GM18858 (cell line): ENCODE results near the gene ARG2.
A peak's percentile ranks its signal among the peaks of the same experiment; 100 is the strongest.

Experiments used
- ATAC-seq: cut with Tn5 transposase; IDR thresholded peaks from one replicate; pipeline ENCODE4 v1.9.1; 2021; ENCODE audit not compliant: unreplicated experiment

ARG2 gene

DNA sequence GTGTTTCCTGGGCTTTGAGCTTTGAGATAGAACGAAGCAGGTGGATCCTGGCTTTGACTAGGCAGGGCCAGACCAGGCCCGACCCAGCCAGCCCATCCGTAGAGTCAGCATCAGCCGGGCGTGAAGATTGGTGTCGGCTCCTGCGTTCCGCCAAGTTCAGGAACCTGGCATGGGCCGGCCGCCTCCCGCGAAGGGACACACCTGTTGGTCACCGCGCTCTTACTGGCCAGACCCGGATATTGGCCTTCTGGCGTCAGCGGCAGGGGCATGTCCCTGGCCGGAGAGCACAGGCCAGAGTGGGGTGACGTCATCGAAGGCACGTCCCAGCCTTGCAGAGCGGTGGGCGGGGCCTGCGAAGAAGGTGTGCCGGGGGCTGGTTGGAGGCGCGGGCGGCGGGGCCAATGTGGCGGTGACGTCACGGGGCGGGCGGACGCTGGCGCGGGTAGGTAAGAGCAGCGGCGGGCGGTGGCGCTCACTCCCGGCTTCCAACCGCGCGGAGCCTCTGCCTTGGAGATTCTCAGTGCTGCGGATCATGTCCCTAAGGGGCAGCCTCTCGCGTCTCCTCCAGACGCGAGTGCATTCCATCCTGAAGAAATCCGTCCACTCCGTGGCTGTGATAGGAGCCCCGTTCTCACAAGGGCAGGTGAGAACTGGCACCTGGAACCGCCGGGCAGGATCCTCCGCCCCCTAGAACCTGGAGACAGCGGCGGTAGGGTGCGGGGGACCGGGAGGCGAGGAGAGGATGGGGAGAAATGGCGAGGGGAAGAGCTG lies at the start of gene ARG2:
Gene ARG2, plus strand, starts transcription at position 475 of the 771 bp plus-strand sequence. Its CDS starts 58 bp downstream, at position 533.
- peak; percentile 63 for ATAC-seq

- no peak for ATAC-seq
Measured at GRCh38 chr14:67570453-67570852, 49.3 kb upstream of the ARG2 start.

- no peak for ATAC-seq
Measured at GRCh38 chr14:67571275-67571990, 48.3 kb upstream of the ARG2 start.

DNA sequence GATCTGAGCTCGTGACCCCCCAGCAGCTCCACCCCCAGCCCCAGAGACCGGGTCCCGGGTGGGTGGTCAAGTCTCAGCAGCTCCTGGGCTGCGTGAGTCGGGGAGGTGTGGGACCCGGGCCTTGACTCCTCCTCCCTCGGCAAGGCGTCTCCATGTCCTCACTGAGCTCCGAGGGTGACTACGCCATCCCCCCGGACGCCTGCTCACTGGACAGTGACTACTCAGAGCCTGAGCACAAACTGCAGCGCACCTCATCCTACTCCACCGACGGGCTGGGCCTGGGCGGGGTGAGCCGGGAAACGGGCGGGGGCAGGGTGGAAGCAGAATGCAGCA lies 47.8 kb upstream of the ARG2 start:
- no peak for ATAC-seq

- ATAC-seq: no peak
Measured at GRCh38 chr14:67572608-67573007, 47.1 kb upstream of the ARG2 start.

- ATAC-seq: no peak
Measured at GRCh38 chr14:67573228-67574010, 46.3 kb upstream of the ARG2 start.

DNA sequence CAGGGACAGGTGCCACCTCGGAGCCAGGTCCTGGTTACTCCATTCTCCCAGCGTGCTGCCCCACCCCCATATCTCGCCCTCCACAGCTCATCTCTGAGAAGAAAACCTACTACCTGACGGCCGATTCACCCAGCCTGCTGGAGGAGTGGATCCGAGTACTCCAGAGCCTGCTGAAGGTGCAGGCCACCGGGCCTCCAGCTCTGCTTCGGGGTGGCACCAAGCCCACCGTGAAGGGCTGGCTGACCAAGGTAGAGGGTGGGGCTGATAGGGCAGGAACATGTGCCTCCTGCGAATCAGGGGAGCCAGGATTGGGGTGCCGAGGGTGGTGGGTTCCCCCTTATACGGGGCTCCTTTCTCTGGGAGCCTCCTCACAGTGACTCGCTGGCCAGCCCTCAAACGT lies 45.6 kb upstream of the ARG2 start:
- ATAC-seq: no peak

- no peak for ATAC-seq
Measured at GRCh38 chr14:67574806-67575205, 44.9 kb upstream of the ARG2 start.

DNA sequence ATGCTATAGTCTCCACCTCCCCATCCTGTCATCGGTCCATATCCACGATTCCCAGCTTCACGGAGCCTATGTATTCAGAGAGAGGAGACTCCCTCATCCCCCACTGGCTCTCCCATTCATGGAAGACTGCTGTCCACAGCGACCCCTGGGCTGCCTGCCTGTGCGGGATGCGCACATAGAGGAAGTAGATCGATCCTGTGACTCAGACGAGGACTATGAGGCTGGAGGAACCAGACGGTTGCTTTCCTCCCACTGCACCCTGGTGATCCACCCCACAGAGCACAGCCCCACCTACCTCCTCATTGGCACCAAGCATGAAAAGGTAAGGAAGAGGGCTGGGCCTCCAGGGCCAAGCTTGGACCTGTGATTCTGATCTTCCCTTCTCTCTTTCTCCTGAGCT lies 44.0 kb upstream of the ARG2 start:
- ATAC-seq: no peak

- ATAC-seq: no peak
Measured at GRCh38 chr14:67576216-67576955, 43.3 kb upstream of the ARG2 start.

DNA sequence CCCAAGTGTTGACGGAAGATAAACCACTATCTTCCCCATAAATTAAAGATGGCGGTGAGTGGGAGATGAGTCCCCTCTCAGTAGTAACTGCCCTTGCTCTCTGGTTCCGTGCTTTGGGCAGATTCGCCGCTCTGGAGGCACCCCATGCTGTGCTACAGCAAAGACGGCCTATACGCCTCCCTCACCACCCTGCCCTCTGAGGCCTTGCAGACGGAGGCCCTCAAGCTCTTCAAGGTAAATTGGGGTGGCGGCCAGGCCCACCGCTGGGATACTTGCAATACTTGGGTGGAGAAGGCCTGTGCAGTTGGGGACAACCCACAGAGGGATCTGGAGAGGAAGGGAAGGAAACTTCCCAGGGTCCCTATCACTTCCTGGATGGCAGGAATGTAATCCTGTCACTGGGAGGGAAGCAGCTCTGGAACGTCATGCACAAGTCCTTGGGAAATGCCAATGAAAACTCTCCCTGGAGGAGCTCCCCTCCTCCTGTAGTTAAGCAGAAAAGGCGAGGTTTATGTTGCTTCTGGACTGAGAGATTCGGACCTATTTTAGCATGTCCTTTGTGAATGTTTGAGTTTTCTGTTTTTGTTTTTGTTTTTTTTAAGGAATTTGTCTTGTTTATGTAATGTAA lies 42.4 kb upstream of the ARG2 start:
- no peak for ATAC-seq

DNA sequence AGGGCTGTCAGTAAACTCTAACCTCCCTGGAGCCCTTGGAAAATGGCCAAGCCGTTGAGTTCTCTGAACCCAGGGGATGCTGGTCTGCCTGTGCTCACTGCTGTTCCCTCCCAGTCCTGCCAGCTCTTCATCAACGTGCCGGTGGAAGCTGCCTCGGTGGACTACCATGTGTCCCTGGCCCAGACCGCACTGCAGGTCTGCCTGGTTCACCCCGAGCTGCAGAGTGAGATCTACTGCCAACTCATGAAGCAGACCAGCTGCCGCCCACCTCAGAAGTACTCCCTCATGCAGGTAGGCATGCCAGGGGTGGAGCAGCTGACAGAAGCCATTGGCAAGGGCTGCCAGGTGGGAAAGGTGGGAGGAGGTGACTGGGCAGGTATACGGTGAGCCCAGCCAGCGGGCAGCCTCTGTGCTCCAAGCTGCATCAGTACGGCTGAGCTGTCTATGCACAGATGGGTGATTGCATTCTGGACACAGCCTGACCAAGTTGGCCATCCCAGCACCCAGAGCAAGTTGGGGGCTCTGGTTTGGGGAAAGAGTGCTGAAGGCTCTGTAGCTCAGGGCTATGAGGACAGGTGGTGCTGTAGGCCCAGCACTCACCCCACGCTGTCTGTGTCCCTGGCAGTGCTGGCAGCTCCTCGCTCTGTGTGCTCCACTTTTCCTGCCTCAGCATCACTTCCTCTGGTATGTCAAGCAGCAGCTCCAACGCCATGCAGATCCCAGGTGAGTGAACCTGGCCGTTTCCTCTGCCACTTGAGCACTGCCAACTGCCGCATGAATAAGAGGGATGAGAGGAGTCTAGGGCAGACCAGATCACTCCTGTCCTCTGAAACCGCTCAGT lies 41.6 kb upstream of the ARG2 start:
- no peak for ATAC-seq

- ATAC-seq: no peak
Measured at GRCh38 chr14:67579040-67579439, 40.7 kb upstream of the ARG2 start.

GRCh38 chr14:67579636-67580035 lies 40.1 kb upstream of the ARG2 start:
- no peak for ATAC-seq

DNA sequence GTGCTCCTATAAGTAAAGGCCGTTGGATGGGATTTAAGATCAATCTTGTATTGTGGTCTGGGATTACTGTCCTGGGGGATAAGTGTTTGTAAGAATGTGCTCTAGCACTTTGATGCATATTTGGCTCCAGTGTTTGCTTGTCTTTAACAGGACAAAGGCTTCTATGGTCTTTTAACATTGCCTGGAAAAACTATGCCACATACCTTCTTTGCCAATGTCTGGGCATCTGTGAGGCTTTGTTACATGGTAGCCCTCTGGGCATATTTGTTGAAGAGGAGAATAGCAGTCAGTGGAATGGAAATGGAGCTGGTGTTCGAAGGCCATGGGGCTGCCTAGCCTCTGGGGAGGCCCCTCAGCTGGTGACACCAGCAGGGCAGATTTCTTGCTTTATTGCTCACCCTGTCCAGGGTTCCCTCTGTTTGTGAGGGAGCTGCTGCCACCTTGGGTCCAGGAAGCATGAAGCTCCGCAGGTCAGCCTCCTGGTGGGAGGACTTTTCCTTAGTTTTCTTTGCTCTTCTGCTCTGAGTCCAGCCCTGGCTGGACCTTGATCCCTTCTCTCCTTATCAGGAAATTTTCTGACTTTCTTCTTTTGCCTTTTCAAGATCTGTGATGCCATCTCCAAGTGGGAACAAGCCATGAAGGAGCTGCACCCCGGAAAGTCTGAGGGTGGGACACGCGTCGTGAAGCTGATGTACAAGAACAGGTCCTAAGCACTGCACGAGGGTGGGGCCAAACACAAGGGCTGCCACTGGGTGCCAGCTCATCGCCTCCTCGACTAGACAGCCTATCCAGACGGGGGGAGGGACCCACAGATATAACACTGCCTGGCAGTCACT lies 39.2 kb upstream of the ARG2 start:
- no peak for ATAC-seq

DNA sequence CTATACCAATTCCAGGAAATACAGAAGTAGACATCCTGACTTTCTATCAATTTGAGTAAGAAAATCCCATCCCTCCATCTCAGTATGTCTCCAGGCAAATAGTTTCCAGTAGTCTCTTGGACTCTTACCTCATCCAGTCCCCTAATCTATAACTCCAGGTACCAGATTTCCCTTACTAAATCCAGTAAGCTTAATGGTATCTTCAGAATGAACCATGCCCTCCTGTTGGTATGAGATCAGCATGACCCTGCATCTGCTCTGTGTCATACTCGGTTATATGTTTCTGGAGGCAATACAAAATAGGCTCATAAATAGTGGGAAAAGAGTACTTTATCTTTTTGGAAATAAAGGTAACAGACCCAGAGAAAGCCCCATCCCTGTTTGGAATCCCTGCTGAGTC lies 38.1 kb upstream of the ARG2 start:
- ATAC-seq: no peak

DNA sequence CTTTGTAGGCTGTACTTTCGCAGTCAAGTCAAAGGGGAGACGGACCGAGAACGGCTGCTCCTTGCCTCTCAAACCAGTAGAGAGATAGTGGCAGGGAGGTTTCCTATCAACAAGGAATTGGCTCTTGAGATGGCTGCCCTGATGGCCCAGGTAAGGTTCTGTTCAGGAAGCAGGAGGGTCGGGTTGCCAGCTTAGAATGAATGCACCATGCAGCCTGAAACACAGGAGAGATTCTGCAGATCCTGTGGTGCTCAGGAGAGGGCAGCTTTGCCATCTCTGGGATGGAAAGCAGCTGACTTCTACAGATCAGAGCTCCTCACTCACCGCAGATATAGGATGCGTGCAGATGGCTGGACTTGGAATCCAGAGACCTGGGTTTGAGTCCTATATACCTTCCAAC lies 37.7 kb upstream of the ARG2 start:
- ATAC-seq: no peak

- no peak for ATAC-seq
Measured at GRCh38 chr14:67583711-67584644, 35.7 kb upstream of the ARG2 start.
